Activated CD4-positive, CD25-positive, alpha-beta regulatory T cell treated with anti-CD3 and anti-CD28 coated beads, Interleukin-2, amount 50 U/mL, for 72 hours (primary cell): ENCODE results near the gene NMBR.
"Not testable (repeated sequence)": the region's sequence is repeated elsewhere in the genome, so short reads cannot be mapped to it uniquely, and the experiment has no call there.

Experiments used
- DNase-seq: peaks from one replicate; pipeline ENCODE4 v3.0.0; 2021

Gene NMBR

DNA sequence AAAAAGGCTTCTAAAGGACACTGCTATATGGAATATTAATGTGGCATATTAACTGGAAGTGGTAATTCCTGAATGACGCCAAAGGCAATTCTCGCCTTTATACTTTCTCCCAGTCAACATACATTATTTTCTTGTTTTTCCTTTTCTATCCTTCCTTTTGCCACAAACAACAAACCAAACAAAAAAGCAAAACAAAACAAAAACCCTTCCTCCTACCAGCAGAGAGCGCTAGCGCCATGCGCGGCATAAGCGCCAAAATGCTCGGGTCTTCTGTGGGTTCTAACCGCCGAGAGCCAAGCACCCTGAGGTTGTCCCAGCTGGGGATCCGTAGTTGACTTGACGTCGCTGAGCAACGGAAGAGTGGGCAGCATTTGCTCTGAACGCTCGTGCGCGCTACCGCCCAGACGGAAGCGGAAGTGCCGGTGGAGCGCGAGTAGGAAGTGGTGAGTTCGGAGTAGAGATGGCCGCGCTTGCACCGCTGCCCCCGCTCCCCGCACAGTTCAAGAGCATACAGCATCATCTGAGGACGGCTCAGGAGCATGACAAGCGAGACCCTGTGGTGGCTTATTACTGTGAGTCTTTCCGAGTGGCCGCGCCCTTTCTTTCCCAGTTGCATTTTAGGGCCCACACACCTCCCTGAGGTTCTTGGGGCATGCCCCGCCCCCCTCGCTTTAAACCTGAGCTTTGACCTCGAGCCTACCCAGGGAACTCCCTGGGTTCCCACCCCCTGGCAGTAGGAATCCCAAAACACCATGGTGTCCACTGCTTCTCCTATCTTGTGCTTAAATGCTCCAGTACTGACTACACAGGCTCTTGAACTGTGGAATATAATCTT, at the start of gene NMBR, which contains the start of gene VTA1:
NMBR (minus strand) TSS at position 295 of the 835 bp plus-strand sequence. CDS start 58,464 bp downstream, outside the sequence.
VTA1 (plus strand) TSS at position 436 of the 835 bp plus-strand sequence; CDS start at position 461, 25 bp downstream.
- peak; percentile 93 for DNase-seq

DNA sequence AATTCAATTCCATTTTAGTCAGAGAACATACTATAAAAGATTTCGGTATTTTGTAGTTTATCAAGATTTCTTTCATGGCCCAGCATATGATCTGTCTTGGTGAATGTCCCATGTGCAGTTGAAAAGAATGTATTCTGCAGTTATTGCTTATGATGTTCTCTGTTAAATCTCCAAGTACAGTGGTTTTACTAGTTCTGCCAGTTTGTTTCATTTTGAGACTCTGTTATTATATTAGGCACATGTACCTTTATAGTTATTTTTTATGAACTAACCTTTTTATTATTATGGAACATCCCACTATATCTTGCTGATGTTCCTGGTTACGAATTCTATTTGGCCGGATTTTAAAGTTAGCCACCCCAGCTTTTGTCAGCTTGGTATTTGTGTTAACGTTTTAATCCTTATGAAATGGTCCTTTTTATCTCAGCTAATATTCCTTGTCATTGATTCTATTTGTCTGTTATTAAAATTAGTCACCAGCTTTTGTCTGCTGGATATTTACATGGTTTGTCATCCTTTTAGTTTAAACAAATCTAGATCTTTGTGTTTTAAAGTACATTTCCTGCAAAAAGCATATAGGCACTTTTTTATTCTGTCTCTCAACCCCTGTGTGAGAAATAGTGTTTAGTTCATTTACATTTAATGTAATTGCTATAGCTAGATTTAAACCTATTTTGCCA, 49.1 kb upstream of the NMBR start:
- no peak for DNase-seq

GRCh38 chr6:142193621-142194020, 46.7 kb upstream of the NMBR start:
- DNase-seq = no peak

DNA sequence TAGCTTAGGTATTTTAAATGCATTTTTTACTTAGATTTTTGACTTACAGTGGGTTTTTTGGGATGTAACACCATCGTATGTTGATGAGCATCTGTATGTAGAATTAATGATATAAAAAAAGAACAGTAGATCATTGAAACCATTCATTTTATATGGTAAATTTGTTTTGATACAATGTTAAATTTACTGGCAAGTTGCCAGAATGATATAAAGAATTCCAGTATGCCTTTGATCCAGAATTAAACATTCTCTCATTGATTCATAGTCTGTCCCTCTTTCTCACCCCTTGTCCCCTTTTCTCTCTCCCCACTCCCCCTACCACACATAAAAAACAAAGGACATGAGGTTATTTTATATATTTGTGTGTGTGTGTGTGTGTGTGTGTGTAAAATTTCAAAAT, 45.4 kb upstream of the NMBR start:
- no peak for DNase-seq

DNA sequence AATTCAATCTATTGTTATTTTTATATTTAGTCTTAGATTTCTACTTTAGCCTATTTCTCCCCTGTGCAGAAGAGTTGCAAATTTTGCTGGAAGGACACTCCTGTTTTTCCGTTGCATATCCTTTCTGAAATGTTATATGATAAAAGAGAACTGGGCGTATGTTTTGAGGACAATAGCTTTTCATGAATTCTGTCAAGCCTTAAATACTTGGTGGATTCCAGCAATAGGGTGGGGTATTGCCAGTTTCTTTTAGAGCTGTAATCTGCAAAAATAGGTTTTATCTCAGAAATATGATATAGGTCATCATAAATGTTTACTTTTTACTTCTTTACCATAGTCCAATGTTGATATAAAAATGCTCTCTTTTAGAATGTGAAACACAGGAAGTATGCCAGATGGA, 42.1 kb upstream of the NMBR start:
- no peak for DNase-seq

DNA sequence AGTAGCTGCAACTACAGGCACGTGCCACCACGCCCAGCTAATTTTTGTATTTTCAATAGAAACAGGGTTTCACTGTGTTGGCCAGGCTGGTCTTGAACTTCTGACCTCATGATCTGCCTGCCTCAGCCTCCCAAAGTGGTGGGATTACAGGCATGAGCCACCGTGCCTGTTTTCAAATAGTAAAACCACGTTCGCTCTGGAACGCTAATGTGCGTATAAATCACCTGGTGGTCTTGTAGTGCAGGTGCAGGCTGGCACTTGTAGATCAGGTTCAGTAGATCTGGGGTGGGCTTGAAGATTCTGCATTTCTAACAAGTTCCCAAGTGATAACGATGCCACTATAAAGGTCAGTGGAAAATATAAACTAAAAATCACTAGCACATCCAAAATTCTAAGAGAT, 41.4 kb upstream of the NMBR start:
- DNase-seq = not testable (repeated sequence)

DNA sequence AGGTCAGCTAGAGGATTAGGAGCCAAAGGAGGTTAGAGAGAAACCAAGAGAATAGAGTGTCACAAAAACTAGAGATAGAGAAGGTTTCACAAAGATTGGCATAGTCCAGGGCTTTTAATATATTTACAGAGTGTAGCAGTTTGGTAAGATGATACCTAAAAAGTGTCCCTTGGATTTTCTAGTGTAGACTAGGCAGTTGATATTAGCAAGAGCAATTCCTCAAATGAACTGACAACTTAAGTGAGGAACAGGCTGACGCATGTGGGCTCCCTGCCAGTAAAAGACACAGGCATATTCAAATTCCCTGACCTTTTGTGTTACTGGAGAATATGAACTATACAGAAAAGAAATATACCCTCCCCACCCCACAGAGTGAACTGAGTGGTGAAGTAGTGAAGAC, 40.3 kb upstream of the NMBR start:
- DNase-seq = no peak

GRCh38 chr6:142185641-142186040, 38.7 kb upstream of the NMBR start:
- DNase-seq = no peak

GRCh38 chr6:142184307-142184706, 37.4 kb upstream of the NMBR start:
- no peak for DNase-seq

GRCh38 chr6:142183351-142183750, 36.4 kb upstream of the NMBR start:
- DNase-seq = no peak

DNA sequence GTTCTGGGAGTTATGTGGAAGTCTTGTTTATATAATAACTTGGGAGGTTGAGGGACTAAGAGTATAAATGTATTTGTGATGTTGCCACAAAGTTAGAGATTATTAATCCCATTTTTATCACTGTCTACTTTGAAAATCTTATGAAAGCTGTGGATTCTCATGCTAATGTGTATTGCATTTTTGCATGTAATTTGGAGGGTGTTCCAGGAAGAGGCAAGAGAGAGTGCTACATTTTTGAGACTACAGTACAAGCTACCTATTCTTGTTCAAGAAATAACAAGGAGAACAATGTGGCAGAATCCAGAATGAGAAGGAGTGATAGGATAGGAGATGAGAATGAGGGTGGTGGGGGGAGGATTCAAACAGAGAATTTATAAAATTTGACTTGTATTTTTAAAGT, 35.1 kb upstream of the NMBR start:
- no peak for DNase-seq

- DNase-seq = no peak
These were observed 31.2 kb upstream of the NMBR start for GRCh38 chr6:142178129-142178528.

DNA sequence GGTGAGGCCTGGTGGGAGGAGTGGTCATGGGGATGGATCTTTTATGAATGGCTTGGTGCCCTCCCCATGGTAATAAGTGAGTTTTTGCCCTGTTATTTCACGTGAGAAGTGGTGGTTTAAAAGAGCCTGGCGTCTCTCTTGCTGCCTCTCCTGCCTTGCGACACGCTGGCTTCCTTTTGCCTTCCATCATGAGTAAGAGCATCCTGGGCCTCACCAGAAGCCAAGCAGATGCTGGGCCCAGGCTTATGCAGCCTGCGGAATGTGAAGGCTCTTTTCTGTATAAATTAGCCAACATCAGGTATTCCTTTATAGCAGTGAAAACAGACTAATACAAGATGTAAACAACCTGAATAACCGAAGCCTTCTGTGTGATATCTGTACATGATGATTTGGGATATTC, 27.8 kb upstream of the NMBR start:
- no peak for DNase-seq

DNA sequence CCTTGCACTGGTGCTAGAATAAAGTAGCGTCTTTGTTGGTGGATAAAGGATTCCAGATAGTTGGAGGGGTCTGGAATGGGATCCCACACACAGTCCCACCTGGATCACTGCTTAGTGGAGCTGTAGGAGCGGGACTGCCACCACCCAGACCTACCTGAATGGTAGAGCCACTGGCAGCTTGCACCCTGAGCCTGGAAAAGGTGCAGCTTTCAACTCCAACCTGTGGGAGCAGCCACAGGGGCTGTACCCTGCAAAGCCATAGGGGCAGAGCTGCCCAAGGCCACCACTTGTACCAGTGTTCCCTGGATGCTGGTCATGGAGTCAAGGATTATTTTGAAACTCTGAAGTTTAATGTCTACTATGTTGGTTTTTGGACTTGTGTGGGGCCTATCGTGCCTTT, 27.1 kb upstream of the NMBR start:
- no peak for DNase-seq

DNA sequence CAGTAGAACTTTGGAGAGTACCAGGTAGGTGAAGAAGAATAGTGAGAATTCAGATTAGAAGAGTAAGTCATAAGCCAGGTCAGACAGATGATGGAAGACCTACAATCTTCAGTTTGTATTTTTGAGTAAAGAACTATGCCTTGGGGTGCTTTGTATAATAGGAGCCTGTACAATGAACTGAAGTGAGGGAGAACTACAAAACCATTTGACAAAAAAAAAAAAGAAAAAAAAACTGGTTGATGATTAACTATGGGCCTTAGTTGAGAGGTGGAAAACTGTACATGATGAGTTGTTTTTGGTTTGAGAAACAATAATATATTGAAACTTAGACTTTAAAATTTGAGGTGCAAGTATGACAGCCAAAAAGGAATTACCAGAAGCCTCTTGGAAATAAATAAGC, 25.8 kb upstream of the NMBR start:
- no peak for DNase-seq

DNA sequence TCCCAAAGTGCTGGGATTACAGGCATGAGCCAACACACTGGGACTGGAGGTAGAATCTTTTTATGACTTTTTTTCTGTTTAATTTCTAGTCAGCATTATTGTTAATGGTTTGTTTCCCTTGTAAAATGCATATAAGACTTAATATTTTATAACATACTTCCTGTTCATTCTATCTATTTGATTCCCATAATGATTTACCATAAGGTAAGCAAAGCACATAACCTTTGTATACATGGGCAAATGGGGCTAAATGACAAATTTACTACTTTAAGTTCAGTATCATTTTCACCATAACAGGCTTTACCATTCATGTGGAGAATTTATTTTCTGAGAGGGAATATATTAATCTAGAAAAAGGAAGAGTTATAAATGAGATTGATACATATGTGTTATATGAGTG, 24.4 kb upstream of the NMBR start:
- no peak for DNase-seq

DNA sequence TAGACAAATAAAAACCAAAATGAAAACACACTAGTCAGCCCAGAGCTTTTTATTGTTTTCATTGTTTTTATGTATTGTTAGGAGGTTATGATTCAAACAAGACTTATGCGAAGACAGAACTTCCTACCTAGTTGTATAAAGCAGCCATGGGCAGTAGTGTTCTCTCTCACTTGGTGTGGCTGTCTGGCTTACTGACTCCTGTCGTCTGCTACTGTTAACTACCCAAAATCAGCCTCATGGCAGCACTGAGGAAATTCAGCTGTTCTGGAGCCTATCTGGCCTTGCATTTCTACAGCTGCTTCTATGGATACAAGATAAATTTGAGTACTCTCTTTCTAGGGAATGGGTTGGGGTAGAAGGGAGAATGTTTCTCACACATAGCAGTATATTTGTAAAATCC, 20.6 kb upstream of the NMBR start:
- no peak for DNase-seq

GRCh38 chr6:142167071-142167470, 20.1 kb upstream of the NMBR start:
- no peak for DNase-seq

- DNase-seq = no peak
These were observed 18.3 kb upstream of the NMBR start for GRCh38 chr6:142165227-142165626.

GRCh38 chr6:142162780-142163179, 15.9 kb upstream of the NMBR start:
- no peak for DNase-seq

DNA sequence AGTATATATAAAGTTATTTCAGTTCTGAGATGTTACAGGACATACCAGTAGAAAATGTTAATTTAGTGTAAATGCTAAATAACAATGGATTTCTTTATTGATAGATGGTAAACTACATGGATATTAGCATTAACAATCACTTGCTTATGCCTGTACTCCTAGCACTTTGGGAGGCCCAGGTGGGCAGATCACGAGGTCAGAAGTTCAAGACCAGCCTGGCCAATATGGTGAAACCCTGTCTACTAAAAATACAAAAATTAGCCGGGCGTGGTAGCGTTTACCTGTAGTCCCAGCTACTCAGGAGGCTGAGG, 9.8 kb upstream of the NMBR start:
- DNase-seq = not testable (repeated sequence)

DNA sequence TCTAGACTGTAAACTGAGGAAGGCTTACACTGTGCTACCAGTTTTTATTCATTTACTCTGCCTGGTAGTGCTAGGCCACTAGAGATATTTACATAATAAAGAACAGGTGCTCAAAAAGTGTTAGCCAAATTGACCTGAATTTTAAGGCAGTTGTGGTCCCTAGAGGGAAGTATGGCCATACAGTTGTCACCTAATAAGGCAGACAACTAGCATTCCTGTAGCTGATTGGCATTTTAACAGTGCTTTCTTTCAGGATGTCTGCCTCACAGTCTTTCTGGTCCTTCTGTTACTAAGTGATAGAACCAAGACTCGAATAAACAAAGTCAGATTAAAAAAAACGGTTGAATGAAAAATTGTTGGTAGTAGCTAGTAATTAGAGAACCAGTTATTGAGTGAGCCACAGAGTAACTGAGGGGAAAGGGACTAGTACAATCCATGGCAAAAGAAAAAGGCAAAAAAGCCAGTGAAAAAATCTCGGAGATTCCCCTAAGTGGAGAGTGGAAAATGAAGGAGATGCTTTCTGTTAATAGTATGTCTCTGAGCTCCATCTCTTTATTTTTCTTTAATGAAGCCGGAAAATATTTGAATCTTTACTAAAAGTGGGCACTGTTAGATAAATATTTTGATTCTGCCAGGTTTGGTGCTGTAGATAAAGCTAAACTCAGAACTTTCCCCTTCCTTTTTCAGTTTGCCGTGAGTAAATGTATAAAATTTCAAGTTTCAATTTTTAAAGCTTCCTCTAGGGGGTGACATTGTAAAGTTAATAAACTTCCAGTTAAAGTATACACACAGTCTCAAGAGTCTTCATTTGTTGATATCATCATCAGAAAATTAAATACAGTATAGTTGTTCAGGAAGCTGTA, 9.2 kb upstream of the NMBR start:
- no peak for DNase-seq

GRCh38 chr6:142155091-142155490, 8.2 kb upstream of the NMBR start:
- DNase-seq = no peak

DNA sequence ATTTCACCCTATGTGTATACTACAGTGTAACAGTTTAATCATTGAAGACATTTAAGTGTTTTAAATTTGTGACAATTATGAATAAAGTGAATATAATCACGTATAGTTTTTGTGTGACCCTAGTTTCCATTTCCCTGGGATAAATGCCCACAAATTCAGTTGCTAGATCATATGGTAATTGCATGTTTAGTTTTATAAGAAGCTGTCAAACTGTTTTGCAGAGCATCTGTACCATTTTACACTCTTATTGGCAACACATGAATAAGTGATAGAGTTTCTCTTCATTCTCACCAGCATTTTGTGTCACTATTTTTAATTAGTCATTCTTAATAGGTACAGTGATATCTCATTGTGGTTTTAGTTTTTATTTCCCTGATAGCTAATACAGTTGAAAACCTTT, 7.4 kb upstream of the NMBR start:
- no peak for DNase-seq
